Hematopoietic multipotent progenitor cell treated with erythropoietin and hydrocortisone succinate and interleukin-3 and kit ligand, for 15 days (in vitro differentiated cells): ENCODE data around the gene PMF1.
"Not testable (repeated sequence)": the region's sequence is repeated elsewhere in the genome, so short reads cannot be mapped to it uniquely, and the experiment has no call there.

Experiments used
- DNase-seq: peaks from one replicate; pipeline ENCODE4 v3.0.0-alpha.2; 2015; ENCODE audit warnings: low spot score

The PMF1 gene

GRCh38 chr1:156212833-156213643 is at the start of gene PMF1:
Gene PMF1, plus strand, starts transcription at chr1:156213007. Its CDS starts 9 bp downstream, at chr1:156213016.
- peak; percentile 96 for DNase-seq

- DNase-seq, result no peak
Observed at GRCh38 chr1:156163712-156164111, 49.1 kb upstream of the PMF1 start.

- DNase-seq, result no peak
Observed at GRCh38 chr1:156164125-156164831, 48.5 kb upstream of the PMF1 start.

- DNase-seq, result no peak
Observed at GRCh38 chr1:156165083-156165482, 47.7 kb upstream of the PMF1 start.

- no peak for DNase-seq
Observed at GRCh38 chr1:156167536-156167935, 45.3 kb upstream of the PMF1 start.

- no peak for DNase-seq
Observed at GRCh38 chr1:156172696-156173470, 39.9 kb upstream of the PMF1 start.

- no peak for DNase-seq
Observed at GRCh38 chr1:156176610-156177210, 36.1 kb upstream of the PMF1 start.

GRCh38 chr1:156177919-156178654 is 34.7 kb upstream of the PMF1 start:
- DNase-seq, result no peak

GRCh38 chr1:156180471-156180870 is 32.3 kb upstream of the PMF1 start:
- DNase-seq, result no peak

GRCh38 chr1:156181391-156181924 is 31.3 kb upstream of the PMF1 start:
- not testable (repeated sequence) for DNase-seq

- DNase-seq, result not testable (repeated sequence)
Observed at GRCh38 chr1:156182010-156182779, 30.6 kb upstream of the PMF1 start.

- not testable (repeated sequence) for DNase-seq
Observed at GRCh38 chr1:156186347-156187177, 26.2 kb upstream of the PMF1 start.

GRCh38 chr1:156190265-156190664 is 22.5 kb upstream of the PMF1 start:
- DNase-seq, result not testable (repeated sequence)

- no peak for DNase-seq
Observed at GRCh38 chr1:156191292-156191964, 21.4 kb upstream of the PMF1 start.

- no peak for DNase-seq
Observed at GRCh38 chr1:156193208-156193487, 19.7 kb upstream of the PMF1 start.

GRCh38 chr1:156193488-156194299 is 19.1 kb upstream of the PMF1 start, which contains the start of gene SLC25A44:
Gene SLC25A44, plus strand, starts transcription at chr1:156194104. Its CDS starts 5,744 bp downstream, at chr1:156199848.
- peak; percentile 99 for DNase-seq

- no peak for DNase-seq
Observed at GRCh38 chr1:156194300-156194652, 18.5 kb upstream of the PMF1 start.

GRCh38 chr1:156195853-156196252 is 17.0 kb upstream of the PMF1 start:
- no peak for DNase-seq
